GM21367 (cell line): ENCODE results near the gene PPP1R15B.

Experiments
- ATAC-seq: cut with Tn5 transposase; IDR thresholded peaks from one replicate; pipeline ENCODE4 v1.9.1; 2021; ENCODE audit not compliant: unreplicated experiment

PPP1R15B gene

DNA sequence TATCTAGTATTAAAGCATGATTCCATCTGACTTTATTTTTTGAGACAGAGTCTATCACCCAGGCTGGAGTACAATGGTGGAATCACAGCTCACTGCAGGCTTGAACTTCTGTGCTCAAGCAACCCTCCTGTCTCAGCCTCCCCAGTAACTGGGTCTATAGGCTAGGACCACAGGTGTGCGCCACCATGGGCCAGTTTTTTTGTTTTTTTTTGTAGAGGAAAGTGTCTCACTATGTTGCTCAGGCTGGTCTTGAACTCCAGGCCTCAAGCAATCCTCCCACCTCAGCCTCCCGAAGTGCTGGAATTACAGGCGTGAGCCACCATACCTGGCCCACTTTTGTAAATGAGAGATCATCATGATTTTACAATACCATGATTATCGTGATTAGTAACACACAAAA, 9.2 kb downstream of the PPP1R15B start:
- no peak for ATAC-seq

DNA sequence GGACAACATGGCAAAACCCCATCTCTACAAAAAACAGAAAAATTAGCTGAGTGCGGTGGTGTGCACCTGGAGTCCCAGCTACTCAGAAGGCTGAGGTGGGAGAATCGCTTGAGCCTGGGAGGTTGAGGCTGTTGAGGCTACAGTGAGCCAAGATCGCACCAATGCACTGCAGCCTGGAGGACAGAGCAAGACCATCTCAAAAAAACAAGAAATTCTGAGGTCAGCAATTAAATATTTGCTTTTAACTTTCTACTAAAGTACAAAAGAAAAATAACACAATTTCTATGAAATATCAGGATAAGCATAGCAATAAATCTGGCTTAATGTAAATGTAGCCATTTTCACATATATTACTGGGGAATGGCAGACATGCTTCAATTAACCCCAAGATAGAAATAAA, 9.9 kb downstream of the PPP1R15B start:
- ATAC-seq, result no peak

DNA sequence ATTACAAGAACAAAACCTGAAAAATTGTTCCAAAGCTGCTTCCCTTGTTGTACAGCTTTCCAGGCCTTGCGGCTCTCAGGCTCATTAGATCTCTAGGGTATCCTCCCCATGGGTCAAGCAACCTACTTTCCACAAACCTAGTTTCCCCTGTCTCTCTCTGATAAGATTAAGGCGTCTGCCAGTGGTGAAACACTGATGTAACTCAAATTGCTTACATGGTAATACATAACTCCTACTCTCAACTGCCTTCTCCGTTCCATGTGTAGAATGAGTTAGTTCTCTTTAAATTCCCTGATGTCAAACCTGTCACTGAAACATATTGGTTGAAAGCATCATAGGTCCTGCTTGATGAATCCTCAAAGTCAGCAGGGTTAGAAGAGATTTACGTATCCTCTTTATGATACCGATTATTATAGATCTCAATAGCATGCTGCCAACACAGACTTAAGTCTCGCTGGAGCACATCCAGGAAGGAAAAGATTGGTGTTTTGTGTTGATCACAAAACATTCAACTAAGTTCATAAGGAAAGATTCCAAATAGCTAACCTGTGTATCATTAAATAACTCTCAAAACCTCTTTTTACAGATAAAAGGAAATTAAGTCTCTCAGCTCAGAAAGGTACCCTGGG, 10.6 kb downstream of the PPP1R15B start:
- ATAC-seq, result no peak

DNA sequence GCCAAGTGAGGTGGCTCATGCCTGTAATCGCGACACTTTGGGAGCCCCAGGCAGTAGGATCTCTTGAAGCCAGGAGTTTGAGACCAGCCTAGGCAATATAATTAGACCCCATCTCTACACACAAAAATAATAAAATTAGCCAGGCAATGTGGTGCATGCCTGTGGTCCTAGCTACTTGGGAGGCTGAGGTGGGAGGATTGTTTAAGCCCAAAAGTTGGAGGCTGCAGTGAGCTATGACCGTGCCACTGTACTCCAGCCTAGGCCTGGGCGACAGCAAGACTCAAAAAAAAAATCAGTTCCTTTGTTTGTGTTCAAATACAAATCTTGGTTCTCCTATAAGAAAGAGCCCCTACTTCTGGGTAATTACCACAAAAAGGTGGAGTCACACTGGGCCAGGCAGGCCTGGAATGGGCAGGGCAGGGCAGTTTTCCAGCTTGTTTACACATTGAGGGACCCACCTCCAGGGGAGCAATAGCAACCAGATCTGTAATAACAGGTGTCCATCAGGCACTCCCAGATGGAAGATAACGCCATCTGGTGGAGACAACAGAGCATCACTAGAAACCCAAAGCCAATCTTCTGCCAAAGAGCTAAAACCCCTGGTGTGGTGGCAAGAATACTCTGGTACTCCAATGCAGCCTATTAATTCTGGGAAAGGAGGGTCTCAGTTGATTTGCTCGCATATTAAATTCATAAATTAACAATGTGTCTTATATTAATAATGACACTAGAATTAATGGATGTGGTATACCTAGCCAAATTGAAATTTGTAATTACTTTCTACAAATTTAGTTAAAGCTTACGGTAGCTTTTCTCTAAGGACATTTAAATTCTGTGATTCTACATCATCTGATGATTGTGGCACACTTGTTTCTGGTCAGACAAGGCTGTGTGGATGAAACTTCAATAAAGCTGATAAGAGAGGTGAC, 13.2 kb downstream of the PPP1R15B start:
- no peak for ATAC-seq

DNA sequence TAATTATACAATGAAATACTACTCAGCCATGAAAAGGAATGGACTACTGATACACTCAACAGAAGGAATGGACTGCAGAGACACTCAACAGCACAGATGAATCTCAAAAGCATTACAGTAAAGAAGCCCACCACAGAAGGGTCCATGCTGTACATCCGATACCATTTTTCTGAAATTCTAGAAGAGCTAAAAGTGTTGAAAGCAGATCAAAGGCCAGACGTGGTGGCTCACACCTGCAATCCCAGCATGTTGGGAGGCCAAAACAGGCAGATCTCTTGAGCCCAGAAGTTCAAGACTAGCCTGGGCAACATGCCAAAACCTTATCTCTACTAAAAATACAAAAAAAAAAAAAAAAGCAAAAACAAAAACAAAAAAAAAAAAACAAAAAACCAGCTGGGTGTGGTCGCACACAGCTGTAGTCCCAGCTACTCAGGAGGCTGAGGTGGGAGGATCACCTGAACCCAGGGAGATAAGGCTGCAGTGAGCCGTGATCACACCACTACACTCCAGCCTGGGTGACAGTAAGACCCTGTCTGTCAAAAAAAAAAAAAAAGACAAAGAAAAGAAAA, 15.5 kb downstream of the PPP1R15B start:
- no peak for ATAC-seq

DNA sequence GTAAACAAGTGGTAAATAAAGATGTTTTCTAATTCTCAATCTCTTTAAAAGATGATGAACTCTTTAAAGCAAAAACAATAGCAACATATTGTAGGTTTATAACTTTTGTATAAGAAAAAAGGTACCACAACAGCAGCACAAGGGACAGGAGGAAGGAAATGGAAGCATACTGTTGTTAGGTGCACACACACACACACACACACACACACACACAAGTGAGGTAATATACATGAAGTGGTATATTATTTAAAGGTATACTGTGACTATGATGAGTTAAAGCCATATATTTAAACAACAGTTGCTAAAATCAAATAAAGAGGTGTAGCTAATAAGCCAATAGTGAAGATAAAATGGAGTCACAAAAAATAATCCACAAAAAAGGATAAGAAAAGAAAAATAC, 20.0 kb downstream of the PPP1R15B start:
- no peak for ATAC-seq

DNA sequence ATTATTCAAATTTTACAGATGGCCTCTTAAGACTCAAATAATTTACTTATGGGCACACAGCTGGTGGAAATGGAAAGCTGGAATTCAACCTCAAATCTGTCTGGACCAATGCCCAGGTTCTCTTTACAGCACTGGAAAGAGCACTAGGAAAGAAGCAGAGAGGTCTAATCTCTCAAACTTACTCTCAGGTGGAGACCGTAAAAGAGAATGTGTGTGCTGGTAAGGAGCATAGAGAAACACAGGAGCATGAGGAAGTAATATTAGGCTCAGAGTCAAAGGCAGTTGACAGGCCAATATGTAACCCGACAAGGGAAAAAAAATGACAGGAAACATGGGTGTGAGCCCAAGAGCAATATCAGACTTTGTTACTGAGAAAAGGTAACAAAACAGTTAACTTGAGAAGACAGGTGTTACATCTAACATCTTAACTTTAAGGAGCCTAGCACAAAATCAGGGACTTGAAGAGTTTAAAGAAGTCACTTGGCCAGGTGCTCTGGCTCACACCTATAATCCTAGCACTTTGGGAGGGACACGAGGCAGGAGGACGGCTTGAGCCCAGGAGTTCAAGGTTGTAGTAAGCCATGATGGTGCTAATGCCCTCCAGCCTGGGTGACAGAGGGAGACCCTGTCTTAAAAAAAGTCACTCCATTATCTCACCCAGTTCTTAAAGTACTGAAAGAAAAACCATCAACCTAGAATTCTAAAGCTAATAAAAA, 20.7 kb downstream of the PPP1R15B start:
- no peak for ATAC-seq

DNA sequence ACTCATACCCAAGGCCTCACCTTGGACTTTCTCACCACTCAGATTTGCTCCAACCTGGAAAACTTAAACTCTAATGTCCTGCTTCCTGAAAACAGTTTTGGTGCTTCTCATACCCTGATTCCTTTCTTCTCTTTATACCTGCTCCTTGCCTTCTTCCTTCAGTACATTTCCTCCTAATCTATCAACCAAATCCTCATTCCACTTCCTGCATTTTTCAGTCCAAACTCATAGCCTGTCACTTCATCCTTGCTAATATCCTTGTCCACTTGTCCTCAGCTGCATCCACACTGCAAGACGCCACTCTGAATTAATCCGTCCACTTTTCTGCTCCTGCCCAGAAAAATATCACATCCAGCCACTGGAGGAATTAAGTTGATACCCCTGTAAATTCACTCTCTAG, 25.9 kb downstream of the PPP1R15B start:
- ATAC-seq, result no peak

DNA sequence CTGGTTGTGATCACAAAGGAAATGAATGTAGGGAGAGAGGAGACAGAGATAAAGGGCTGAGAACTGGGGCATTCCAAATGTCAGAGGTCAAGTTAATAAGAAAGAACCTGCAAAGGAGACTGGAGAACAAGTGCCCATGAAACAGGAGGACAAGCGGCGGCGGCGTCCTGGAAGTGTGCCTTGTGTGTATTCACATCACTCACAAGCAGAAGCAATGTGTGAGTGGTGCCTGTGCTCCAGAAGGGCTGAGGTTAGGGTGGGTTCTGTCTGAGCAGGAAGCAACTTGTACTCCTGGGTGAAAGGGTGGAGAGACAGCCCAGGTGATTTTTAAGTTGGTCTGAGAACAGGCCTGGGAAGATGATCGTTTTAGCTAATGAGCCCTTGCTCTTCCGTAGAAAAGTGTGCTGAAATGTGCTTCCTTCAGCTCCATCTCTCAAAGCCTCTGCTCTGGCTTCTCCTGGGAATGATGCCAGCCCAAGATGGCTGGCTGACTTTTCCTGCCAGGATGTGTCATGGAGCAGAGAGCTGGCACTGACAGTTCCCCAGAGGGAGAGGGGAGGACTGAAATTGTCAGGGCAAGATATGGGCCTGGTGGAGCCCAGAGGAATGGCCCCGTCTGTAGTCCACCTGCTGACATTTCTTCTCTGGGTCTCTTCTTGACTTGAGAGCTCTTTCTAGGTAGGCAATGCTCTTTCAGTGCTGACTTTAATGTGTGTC, 26.8 kb downstream of the PPP1R15B start:
- ATAC-seq, result no peak

DNA sequence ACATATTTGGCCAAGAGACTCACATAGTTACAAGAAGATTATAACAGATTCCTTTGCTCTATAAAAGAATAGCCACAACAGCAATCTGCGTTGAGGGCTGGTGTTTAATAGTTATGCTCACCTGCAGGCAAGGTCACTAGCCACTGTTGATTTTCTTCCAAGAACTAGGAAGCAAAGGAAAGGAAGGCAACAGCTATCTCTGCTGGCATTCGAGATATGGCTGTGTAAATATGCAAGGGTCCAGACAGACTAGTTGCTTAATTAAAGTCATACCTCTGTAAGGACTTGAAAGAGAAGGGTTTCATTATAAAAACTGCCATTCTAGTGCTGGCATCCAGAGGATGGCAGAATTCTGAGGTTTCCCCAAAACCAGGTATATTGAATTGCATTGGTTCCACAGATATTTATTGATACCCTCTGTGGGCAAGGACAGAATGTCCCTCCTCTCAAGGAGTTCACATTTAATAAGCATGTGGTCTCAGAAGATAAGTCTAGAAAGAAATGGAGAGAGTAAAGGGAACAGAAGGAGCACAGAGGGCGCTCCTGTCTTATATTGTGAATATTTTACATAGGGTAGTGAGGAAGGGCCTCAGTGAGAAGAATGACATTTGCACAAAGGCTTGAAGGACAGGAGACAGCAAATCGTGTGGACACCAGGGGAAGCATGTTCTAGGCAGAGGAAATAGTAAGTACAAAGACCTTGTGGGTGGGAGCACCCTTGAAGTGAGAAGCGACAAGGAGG, 28.3 kb downstream of the PPP1R15B start:
- no peak for ATAC-seq

DNA sequence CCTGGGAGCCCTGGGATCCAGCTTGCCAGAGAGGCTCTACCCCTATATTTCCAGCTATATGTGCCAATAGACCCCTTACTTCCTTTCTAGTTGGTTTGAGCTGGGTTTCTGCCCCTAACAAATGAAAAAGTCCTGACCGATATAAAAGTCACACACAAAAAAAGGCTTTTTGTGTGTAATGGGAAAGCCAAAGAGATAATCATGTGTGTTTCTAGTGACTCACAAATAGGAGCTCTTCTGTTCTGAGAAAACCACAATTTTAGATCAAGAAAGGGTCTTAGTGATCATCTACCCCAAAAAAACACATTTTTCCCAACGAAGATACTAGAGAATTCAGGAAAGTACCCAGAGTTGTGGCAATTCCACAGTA, 28.9 kb downstream of the PPP1R15B start:
- no peak for ATAC-seq

DNA sequence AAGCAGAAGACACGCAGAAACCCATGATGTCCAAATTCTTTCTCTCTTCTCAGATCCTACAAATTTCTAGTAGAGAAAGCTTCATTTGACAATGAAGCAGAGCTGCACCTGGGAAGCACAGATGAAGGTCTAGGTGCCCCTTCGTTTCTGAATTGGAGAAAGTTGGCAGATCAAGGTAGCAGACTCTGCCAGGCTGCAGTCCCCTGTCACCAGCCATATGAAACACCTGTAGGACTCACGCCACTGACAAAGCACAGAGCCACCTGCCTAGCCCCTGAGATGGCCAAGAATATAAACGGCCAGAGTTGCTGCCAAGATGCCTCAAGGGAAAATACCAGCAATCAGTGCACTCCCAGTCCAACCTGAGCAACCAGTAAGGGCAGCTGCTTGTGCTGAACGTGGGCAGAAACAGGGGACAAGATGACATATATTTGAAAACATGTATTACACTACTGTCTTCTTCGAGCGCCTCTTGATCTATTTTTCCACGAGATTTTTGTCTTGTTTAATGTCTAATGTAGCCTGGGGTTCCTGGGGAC, 31.3 kb downstream of the PPP1R15B start:
- no peak for ATAC-seq

DNA sequence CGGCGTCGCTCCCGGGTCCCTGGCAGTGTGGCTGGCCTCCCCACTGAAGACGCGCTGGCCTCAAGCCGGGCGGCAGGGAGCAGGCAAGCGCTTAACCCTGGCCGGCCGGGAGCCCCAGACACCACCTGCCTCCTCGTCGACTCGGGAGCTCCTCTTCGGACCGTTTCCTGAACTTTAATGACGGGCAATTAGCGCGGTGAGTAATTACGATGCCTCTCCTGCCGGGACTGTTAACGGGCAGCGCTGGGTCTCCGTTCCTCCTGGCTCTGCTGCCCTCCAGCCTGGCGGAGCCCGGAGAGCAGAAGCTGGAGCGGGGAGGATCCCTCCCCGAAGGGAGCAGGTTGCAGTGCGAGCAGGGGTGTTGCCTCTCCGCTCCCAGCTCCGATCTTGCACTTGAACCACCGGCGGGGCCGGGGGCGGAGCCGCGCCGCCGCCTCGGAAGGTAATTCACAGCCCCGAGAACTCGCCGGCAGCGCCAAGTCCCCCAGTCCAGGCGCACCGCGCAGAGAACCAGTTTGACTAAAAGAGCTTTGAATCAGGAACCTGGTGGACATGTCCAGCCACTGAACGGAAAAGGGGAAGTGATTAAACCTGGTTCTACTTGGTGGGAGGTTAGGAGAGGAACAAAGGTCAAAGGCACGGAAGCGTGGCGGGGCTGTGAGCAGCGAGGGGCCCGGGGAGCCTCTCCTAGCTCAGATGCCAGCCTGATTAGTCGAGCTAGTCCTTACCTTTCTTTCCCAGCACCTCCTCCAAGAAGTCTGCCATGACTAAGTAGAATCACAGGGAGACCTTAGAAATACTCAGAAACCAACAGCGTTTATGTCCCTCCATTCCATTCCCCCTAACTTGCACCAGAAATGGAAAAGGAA, 33.6 kb downstream of the PPP1R15B start:
- no peak for ATAC-seq

DNA sequence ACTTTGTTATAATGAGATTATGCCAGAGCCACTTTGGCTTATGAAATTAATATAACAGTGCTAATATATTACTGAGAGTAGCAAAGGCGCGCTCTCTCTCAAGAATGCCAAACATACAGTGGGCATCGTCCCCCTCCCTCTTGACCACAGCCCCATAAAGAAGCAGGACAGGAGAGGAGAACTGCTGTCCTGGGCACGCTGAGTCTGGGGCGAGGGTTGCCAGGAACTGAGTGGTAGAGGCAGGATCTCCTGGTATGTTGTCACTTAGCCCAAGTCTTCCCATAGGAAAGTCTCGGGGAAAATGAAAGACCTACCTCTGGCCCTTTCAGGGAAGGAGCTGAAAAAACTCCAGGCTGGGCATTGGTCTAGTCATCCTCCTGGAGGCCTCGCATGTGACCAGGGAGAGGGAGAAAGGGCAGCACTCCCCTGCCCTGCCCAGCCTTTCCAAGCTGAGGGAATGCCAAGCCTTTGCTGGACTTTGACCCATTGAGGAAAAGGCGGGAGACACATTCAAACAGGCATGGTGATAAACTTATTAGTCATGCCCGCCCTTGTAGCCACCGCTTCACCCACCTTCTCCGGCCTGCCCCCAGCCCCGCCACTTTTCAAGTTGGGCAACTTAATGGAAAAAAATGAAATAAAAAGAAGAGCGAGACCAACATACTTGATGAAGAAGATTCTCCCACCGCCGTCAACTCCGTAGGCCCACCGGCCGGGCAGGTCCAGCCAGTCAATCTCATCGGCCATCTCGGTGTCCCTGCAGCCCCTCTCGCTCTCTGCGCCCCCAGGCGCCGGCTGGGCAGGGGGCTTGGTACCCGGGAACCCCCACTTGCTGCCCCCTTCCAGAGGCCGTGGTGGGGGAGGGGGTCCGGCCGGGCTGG, 34.5 kb downstream of the PPP1R15B start:
- ATAC-seq, result no peak

DNA sequence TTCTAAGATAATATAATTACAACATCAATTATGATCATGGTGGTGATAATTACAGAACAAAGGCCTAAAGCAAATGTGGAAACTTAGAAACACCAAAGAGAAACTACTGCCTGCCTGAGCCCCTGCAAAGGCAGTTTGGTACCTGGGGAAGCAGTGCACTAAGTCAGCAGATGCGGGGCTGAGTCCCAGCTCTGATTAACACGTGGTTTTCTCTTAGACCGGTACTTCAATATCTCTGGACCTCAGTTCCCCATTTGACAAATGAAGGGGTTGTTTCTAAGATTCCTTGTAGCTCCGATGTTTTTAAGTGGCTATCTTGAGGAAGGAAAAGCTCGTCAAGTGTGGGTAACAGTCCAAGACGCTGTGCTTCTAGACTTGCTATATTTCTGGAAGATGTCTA, 35.2 kb downstream of the PPP1R15B start:
- no peak for ATAC-seq

DNA sequence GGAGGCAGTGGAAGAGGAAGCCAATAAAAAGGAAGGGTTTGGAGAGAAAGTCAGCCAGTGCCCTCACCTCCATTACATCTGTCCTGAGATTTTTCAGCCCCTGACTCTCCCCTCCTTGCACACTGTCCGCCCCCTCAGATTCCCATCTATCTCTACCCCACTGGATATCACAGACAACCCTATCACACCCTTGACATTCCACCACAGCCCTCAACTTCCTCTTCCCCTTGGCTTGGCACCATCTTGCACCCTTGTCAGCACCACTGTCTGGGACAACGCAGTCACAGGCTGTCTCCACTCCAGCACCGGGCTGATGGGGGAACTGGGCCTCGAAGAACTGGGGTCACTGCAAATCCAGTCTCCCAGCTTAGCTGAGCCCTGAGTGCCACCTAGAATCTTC, 37.7 kb downstream of the PPP1R15B start:
- ATAC-seq, result no peak

DNA sequence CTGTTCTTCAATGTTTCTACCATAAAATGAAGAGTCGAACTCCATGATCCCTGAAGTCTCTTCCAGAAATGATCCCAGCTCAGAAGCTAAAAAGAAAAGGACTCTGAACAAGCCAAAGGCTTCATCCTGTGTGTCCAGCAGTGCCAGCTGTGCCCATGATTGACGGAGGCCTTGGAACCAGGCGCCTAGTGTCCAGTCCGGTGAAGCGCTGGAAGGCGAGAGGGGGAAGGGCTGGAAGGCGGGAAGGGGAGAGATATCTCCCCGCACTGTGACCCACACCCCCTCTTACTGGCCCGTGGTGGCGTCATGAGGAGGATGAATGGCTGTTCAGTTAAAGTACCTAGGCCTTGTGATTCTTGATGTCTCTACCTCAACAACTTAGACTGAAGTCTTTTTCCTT, 41.4 kb downstream of the PPP1R15B start:
- ATAC-seq, result no peak
